ENCODE measurements around the gene TAS2R3. TPM values are rescaled to one million over a fixed set of nuclear protein-coding genes. Genes with fewer than 3 reads are reported as not detected.

The TAS2R3 gene
- total RNA-seq, 1 experiment from 2014 or later = 0.49 TPM

GRCh38 chr7:141789917-141790316 is 26.0 kb downstream of the TAS2R3 start, which contains the start of gene TAS2R5:
TAS2R5 (plus strand) TSS chr7:141790217; CDS start chr7:141790362, 145 bp downstream.
- Histone ChIP-seq H3K27ac (ENCODE audit: low read length) (no peak within 1 kb of the TSS), H3K27me3 (ENCODE audit: control insufficient read depth, insufficient read depth, low read length) (no peaks in the 10 kb centered on the region), H3K36me3 (ENCODE audit: control insufficient read depth, insufficient read depth, low read length) (no peaks in the 10 kb centered on the region), H3K9me3 (ENCODE audit: control insufficient read depth, insufficient read depth, low read depth, low read length) (no peaks in the 10 kb centered on the region), H3K4me1 (ENCODE audit: control insufficient read depth, insufficient read depth, low read length) (no peaks in the 10 kb centered on the region), H3K4me3 (ENCODE audit: low read depth in 2 of 2, low read length in 2 of 2) (no peak within 1 kb of the TSS)
- DNase-seq (ENCODE audit: low read depth, low spot score) (no peak), ATAC-seq (no peak)
- TF ChIP-seq POLR2AphosphoS5 (IDR thresholded peaks at IDR 0.05; ENCODE audit: low read depth, low read length) (no peak), CTCF (IDR thresholded peaks at IDR 0.05) (no peak), TCF7L2 (IDR thresholded peaks at IDR 0.05; ENCODE audit: low read depth, low read length) (no peak), REST (IDR thresholded peaks at IDR 0.05; ENCODE audit: insufficient read depth in 1 of 2, low read depth in 2 of 2, low read length in 1 of 2) (no peak)
- no TSS peak for BruUV-seq (replicated peaks)
- in situ Hi-C loops (cut with HindIII; ENCODE audit: low pct_unique_long_range_greater_than_20kb, low sequenced_read_pairs) (no loop called here), intact Hi-C loops (cut with micrococcal nuclease; ENCODE audit: unreplicated experiment) (loop anchor here (5.0 kb wide), 1 partner anchor 138 kb away; no protein-coding TSS in a partner anchor)
- POLR2A ChIA-PET = no interaction called here
- CTCF ChIA-PET = no interaction called here

- no peaks in the 10 kb centered on the region for H3K27me3 ChIP-seq (ENCODE audit: control insufficient read depth, insufficient read depth, low read length)
- no peak for TF ChIP-seq POLR2AphosphoS5 (IDR thresholded peaks at IDR 0.05; ENCODE audit: low read depth, low read length)
- TF ChIP-seq TCF7L2 (IDR thresholded peaks at IDR 0.05; ENCODE audit: low read depth, low read length) = no peak
- no peak for TF ChIP-seq SIN3A (IDR thresholded peaks at IDR 0.05; ENCODE audit: borderline replicate concordance, insufficient read depth, low read depth, low read length)
- TF ChIP-seq CTCF (IDR thresholded peaks at IDR 0.05) = no peak
- TF ChIP-seq REST (IDR thresholded peaks at IDR 0.05; ENCODE audit: insufficient read depth in 1 of 2, low read depth in 2 of 2, low read length in 1 of 2) = no peak
- in situ Hi-C loops (cut with HindIII; ENCODE audit: low pct_unique_long_range_greater_than_20kb, low sequenced_read_pairs) (no loop called here), intact Hi-C loops (cut with micrococcal nuclease; ENCODE audit: unreplicated experiment) (no loop called here)
- H3K4me3 ChIP-seq (ENCODE audit: low read depth in 2 of 2, low read length in 2 of 2) = no peak overlapping the region
- ChIA-PET CTCF (no interaction called here), POLR2A (interaction anchor here (0.6 kb wide), 1 partner anchor 778 kb away, joined by 3 read pairs; no protein-coding TSS in a partner anchor)
- no TSS peak for BruUV-seq (replicated peaks)
- ATAC-seq (no peak), DNase-seq (ENCODE audit: low read depth, low spot score) (no peak)
- no peaks in the 10 kb centered on the region for H3K9me3 ChIP-seq (ENCODE audit: control insufficient read depth, insufficient read depth, low read depth, low read length)
- no peak overlapping the region for H3K27ac ChIP-seq (ENCODE audit: low read length)
- H3K36me3 ChIP-seq (ENCODE audit: control insufficient read depth, insufficient read depth, low read length) = no peaks in the 10 kb centered on the region
- no peaks in the 10 kb centered on the region for H3K4me1 ChIP-seq (ENCODE audit: control insufficient read depth, insufficient read depth, low read length)
Observed at GRCh38 chr7:141792526-141792925, 28.6 kb downstream of the TAS2R3 start.

Other genes starting within 250 kb of the TAS2R3 start
- gene AGK, start 212.7 kb upstream of the TAS2R3 start, total RNA-seq (2021; ENCODE audit: unreplicated experiment) = 32.6 TPM
- 10.4 TPM for gene DENND11, start 61.9 kb upstream of the TAS2R3 start, total RNA-seq (2021; ENCODE audit: unreplicated experiment)
- gene WEE2, start 55.7 kb upstream of the TAS2R3 start, total RNA-seq (2021; ENCODE audit: unreplicated experiment) = not detected
- gene SSBP1, start 25.7 kb upstream of the TAS2R3 start, total RNA-seq (2021; ENCODE audit: unreplicated experiment) = 174 TPM
- 0.57 TPM for gene TAS2R4, start 12.6 kb downstream of the TAS2R3 start, total RNA-seq (2021; ENCODE audit: unreplicated experiment)
- 0.77 TPM for gene TAS2R5, start 26.1 kb downstream of the TAS2R3 start, total RNA-seq (2021; ENCODE audit: unreplicated experiment)
- gene PRSS37, start 77.4 kb downstream of the TAS2R3 start, total RNA-seq (2021; ENCODE audit: unreplicated experiment) = not detected
- not detected for gene OR9A4, start 152.3 kb downstream of the TAS2R3 start, total RNA-seq (2021; ENCODE audit: unreplicated experiment)
- not detected for gene CLEC5A, start 182.9 kb downstream of the TAS2R3 start, total RNA-seq (2021; ENCODE audit: unreplicated experiment)
- gene TAS2R38, start 209.7 kb downstream of the TAS2R3 start, total RNA-seq (2021; ENCODE audit: unreplicated experiment) = not detected
- 0.03 TPM for gene MGAM, start 231.8 kb downstream of the TAS2R3 start, total RNA-seq (2021; ENCODE audit: unreplicated experiment)

Measured in Panc1 (cell line).